Occipital lobe (tissue), 2 donors: ENCODE results near the gene S100A14. TPM values are rescaled to one million over a fixed set of nuclear protein-coding genes. Genes with fewer than 3 reads are reported as not detected.

Experiments
- DNase-seq: peaks from one replicate; lab custom pipeline; 2025; lab: John Stamatoyannopoulos, UW
- total RNA-seq: library from RNA; depleted of rRNA; stranded (reverse); fragments of >200 nt; gene quantifications from one replicate; pipeline ENCODE4 v1.2.3, GENCODE V29; 2014

The S100A14 gene
- total RNA-seq, 1 donor from 2014 or later: 0.47 TPM

GRCh38 chr1:153565529-153566374 lies 50.4 kb downstream of the S100A14 start, which contains the start of gene S100A2:
S100A2 (minus strand) TSS chr1:153565844; CDS start chr1:153563877, 1,967 bp downstream.
- no peak for DNase-seq

Other genes starting within 250 kb of the S100A14 start
- gene S100A12, start 240.7 kb downstream of the S100A14 start, total RNA-seq: 4.1 TPM
- gene S100A8, start 225.3 kb downstream of the S100A14 start, total RNA-seq: 3.9 TPM
- gene S100A7A, start 199.8 kb downstream of the S100A14 start, total RNA-seq: not detected
- gene S100A7, start 155.7 kb downstream of the S100A14 start, total RNA-seq: not detected
- gene S100A6, start 80.3 kb downstream of the S100A14 start, total RNA-seq: 9.2 TPM
- gene S100A5, start 75.4 kb downstream of the S100A14 start, total RNA-seq: not detected
- gene S100A4, start 70.5 kb downstream of the S100A14 start, total RNA-seq: 0.62 TPM
- gene S100A3, start 67.1 kb downstream of the S100A14 start, total RNA-seq: not detected
- gene S100A2, start 50.5 kb downstream of the S100A14 start, total RNA-seq: not detected
- 13.3 TPM for gene S100A16, start 3.2 kb downstream of the S100A14 start, total RNA-seq
- gene S100A13, start 11.2 kb upstream of the S100A14 start, total RNA-seq: 5.3 TPM
- gene S100A1, start 12.1 kb upstream of the S100A14 start, total RNA-seq: 0.47 TPM
- 77.0 TPM for gene CHTOP, start 17.7 kb upstream of the S100A14 start, total RNA-seq
- gene SNAPIN, start 42.4 kb upstream of the S100A14 start, total RNA-seq: 36.3 TPM
- 177 TPM for gene ILF2, start 54.7 kb upstream of the S100A14 start, total RNA-seq
- 0.16 TPM for gene NPR1, start 62.4 kb upstream of the S100A14 start, total RNA-seq
- 33.2 TPM for gene INTS3, start 111.7 kb upstream of the S100A14 start, total RNA-seq
- gene SLC27A3, start 159.1 kb upstream of the S100A14 start, total RNA-seq: 14.5 TPM